Measurements from ENCODE around the gene PDE4D. TPM values are rescaled to one million over a fixed set of nuclear protein-coding genes. Genes with fewer than 3 reads are reported as not detected.

PDE4D gene
- total RNA-seq, 1 donor from 2014 or later = 35.1 TPM

- peak; percentile 35 for ATAC-seq
- intact Hi-C loops (cut with micrococcal nuclease) = loop anchor here (5.0 kb wide), 1 partner anchor 196 kb away; no protein-coding TSS in a partner anchor
- DNase-seq = no peak
Measured at GRCh38 chr5:59186623-59187022, 706.9 kb downstream of the PDE4D start.

GRCh38 chr5:59185757-59186385, 707.7 kb downstream of the PDE4D start:
- intact Hi-C loops (cut with micrococcal nuclease) = loop anchor here (5.0 kb wide), 1 partner anchor 196 kb away; no protein-coding TSS in a partner anchor
- ATAC-seq (no peak), DNase-seq (no peak)

- no peak for DNase-seq
- ATAC-seq = no peak
- intact Hi-C loops (cut with micrococcal nuclease) = loop anchor here (5.0 kb wide), 1 partner anchor 198 kb away; no protein-coding TSS in a partner anchor
Measured at GRCh38 chr5:59184769-59185168, 708.8 kb downstream of the PDE4D start.

DNA sequence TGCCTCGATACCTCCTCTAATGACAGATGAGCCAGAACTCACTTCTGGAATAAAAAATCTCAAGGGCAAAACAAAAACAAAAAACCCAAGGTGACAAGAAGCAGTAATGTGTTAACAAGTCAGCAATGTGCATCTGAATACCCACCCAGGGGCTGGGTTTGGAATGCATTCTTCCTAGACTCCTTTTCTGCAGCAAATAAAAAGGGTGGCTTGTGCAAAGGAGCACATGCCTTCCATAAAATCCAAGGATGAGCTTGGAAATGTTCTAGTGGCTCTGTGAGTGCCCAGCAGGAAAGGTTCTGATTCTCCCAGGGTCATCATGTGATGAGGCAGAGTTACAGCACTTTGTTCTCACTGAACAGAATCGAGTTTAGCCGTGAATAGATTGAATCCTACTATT, 710.8 kb downstream of the PDE4D start:
- intact Hi-C loops (cut with micrococcal nuclease) = no loop called here
- DNase-seq = no peak
- ATAC-seq = no peak

GRCh38 chr5:59180515-59180914, 713.0 kb downstream of the PDE4D start:
- intact Hi-C loops (cut with micrococcal nuclease) = no loop called here
- ATAC-seq = no peak
- DNase-seq = no peak

- intact Hi-C loops (cut with micrococcal nuclease) = loop anchor here (10.0 kb wide), 1 partner anchor 295 kb away; no protein-coding TSS in a partner anchor
- DNase-seq (no peak), ATAC-seq (no peak)
Measured at GRCh38 chr5:59179704-59180103, 713.8 kb downstream of the PDE4D start.

- no peak for ATAC-seq
- DNase-seq = no peak
- intact Hi-C loops (cut with micrococcal nuclease) = loop anchor here (10.0 kb wide), 1 partner anchor 294 kb away; no protein-coding TSS in a partner anchor
Measured at GRCh38 chr5:59178482-59178881, 715.0 kb downstream of the PDE4D start.

DNA sequence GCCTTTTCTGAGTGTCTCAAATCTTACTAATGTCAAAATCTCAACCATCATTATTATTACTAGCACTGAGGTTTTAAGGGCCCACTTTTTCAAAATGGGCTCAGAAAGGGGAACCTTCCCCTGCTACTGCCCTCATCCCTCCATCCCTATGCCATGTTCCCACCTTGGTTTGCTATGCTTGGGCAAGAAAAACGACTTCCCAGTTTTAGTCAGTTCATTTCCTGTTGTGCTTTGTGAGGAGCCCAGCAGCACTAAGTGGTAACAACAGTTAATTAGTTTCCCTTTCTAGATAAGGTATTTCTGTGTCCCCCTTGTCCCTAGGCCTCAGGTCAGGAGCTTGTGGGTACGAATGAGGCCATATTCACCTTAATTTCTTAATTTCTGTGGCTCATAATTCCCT, 715.5 kb downstream of the PDE4D start:
- DNase-seq (no peak), ATAC-seq (no peak)
- intact Hi-C loops (cut with micrococcal nuclease) = loop anchor here (10.0 kb wide), 1 partner anchor 293 kb away; no protein-coding TSS in a partner anchor

DNA sequence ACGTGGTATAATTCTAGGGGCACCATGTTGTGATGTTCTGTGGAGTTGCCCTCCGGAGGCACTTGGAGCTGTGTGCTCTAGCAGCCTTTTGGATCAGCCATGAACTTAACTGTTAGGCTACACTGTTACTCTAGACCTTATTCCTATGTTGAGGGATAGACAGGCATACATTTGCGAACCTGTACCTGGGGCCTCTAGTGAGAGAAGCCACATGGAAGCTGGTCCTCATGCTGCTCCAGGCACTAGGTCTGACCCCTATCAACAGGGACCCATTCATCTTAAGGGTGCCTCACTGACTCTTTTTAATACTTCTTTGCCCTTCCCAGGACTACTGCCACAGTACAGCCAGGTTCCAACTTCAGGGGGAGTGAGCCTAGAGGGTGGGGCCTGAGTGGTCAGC, 715.9 kb downstream of the PDE4D start:
- DNase-seq (no peak), ATAC-seq (no peak)
- intact Hi-C loops (cut with micrococcal nuclease) = loop anchor here (10.0 kb wide), 1 partner anchor 293 kb away; no protein-coding TSS in a partner anchor

DNA sequence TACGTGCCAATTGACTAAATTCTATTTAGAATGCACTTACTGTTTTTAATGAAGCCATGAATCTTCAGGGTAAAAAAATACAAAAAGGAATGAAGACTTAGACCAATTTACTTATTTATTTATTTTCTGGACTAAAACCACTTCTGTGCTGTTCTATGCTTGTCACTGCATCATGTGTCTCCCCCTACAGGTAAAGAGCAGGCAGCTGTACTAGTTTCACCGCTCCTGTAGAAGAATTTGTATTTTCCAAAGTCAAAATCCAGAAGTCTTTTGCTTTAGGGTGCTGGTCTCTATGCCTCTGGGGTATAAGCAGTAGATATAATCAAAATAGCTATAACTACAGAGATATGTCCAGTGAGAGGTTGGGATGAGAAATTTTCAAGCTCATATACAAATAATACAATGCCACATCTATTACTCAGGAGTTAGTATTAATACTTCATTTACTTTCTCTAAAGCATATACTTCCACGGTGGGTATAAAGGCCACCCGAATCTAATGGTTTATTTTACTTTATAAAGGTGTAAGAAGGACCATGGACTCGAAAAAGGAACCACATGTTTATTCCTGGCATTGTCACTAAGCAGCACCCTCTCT, 719.2 kb downstream of the PDE4D start:
- intact Hi-C loops (cut with micrococcal nuclease) = loop anchor here (5.0 to 10.0 kb wide), 2 partner anchors 137 to 290 kb away; no protein-coding TSS in a partner anchor
- no peak for DNase-seq
- peak; percentile 81 for ATAC-seq

DNA sequence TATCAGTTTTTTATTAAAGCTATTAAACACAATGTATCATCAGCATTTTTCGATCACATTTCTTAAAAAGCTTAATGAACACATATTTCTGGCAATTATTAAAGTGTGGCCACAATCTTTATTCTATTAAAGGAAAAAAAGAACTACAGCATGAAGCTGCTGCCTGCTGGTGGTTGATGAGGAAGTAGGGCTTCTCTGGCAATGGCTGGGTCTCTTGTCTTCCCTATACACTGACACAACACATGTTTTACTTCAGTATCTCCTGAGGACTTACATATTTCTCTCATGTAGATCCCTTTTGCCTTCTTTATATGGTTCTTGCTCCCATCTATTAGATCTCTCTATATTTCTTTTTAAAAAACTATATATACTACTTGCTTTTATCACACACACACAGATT, 719.9 kb downstream of the PDE4D start:
- intact Hi-C loops (cut with micrococcal nuclease) = loop anchor here (5.0 to 10.0 kb wide), 2 partner anchors 136 to 289 kb away; no protein-coding TSS in a partner anchor
- ATAC-seq (peak; percentile 25), DNase-seq (no peak)

DNA sequence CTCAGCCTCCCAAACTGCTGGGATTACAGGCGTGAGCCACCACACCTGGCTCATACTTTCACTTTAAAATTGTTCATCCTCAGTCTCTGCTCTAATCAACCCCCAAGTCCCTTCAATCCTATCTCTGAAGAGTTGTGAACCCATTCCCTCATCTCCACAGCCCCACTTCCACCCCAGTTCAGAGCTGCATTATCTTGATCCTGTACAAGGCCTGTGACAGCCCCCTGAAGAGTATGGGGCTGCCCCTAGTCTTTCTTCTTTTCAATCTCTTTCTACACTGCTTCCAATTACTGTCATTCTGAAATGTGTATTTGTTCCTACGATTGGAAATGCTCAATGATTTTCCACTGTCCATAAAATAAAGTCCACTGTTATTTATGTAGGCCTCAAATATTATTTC, 722.4 kb downstream of the PDE4D start:
- intact Hi-C loops (cut with micrococcal nuclease) = loop anchor here (5.0 to 10.0 kb wide), 2 partner anchors 134 to 286 kb away; no protein-coding TSS in a partner anchor
- no peak for ATAC-seq
- no peak for DNase-seq

GRCh38 chr5:59169768-59170150, 723.8 kb downstream of the PDE4D start:
- DNase-seq (no peak), ATAC-seq (no peak)
- intact Hi-C loops (cut with micrococcal nuclease) = loop anchor here (5.0 to 10.0 kb wide), 2 partner anchors 132 to 285 kb away; no protein-coding TSS in a partner anchor

GRCh38 chr5:59169081-59169767, 724.3 kb downstream of the PDE4D start:
- no peak for DNase-seq
- peak; percentile 39 for ATAC-seq
- intact Hi-C loops (cut with micrococcal nuclease) = no loop called here

- DNase-seq (no peak), ATAC-seq (peak; percentile 18)
- intact Hi-C loops (cut with micrococcal nuclease) = no loop called here
Measured at GRCh38 chr5:59168067-59168466, 725.5 kb downstream of the PDE4D start.

GRCh38 chr5:59164041-59164830, 729.3 kb downstream of the PDE4D start:
- intact Hi-C loops (cut with micrococcal nuclease) = no loop called here
- no peak for DNase-seq
- no peak for ATAC-seq

GRCh38 chr5:59161221-59162105, 732.1 kb downstream of the PDE4D start:
- intact Hi-C loops (cut with micrococcal nuclease) = no loop called here
- DNase-seq = no peak
- no peak for ATAC-seq

All from left ventricle myocardium superior (tissue), 1 donor.